GM12878 (cell line): ENCODE measurements around the gene CPNE5. TPM values are rescaled to one million over a fixed set of nuclear protein-coding genes. Genes with fewer than 3 reads are reported as not detected.

Experiments
- ATAC-seq: fragments of 200-7000 bp; cut with Tn5 transposase; 3 replicates; pipeline ENCODE4 v1.9.1; 2020; ENCODE audit warnings: mild to moderate bottlenecking, moderate library complexity
- BruUV-seq: library from RNA; stranded (reverse); fragments of 400-500 nt; replicated peaks from 2 replicates; lab custom pipeline; 2021; lab: Mats Ljungman, UMichigan
- CTCF ChIA-PET: fragments of 300-600 bp; sonication (Branson Sonifier 250); formaldehyde crosslinking; extraction: SDS; loops from one replicate; lab custom pipeline; 2021; ENCODE audit warnings: inconsistent platforms; lab: Yijun Ruan, JAX
- POLR2A ChIA-PET: fragments of 350-600 bp; formaldehyde crosslinking; extraction: SDS; loops from one replicate; lab custom pipeline; 2021; ENCODE audit warnings: inconsistent platforms; lab: Charles Lee
- RAD21 ChIA-PET: fragments of 300-600 bp; sonication (Branson Sonifier 250); formaldehyde crosslinking; loops from one replicate; lab custom pipeline; 2023; ENCODE audit warnings: antibody characterized with exemption; ENCODE audit not compliant: unreplicated experiment; lab: Charles Lee
- SMC1A ChIA-PET: fragments of 300-600 bp; sonication (Branson Sonifier 250); formaldehyde crosslinking; loops from one replicate; lab custom pipeline; 2023; ENCODE audit not compliant: unreplicated experiment, uncharacterized antibody; lab: Charles Lee
- DNase-seq: peaks from one replicate; pipeline ENCODE4 v3.0.0-alpha.2; 2011; ENCODE audit warnings: low read depth, low spot score
- FAIRE-seq: peaks from 3 replicates; lab custom pipeline; 2011; peaks lifted over from hg19 to GRCh38; lab: Jason Lieb, UNC
- H2AFZ ChIP-seq: 2 replicates; pipeline ENCODE4 v1.6.0; 2011; ENCODE audit warnings: low read depth, low read length, control low read depth; ENCODE audit not compliant: control insufficient read depth
- H3K27ac ChIP-seq: 2 replicates; pipeline ENCODE4 v1.5.1; 2011; ENCODE audit warnings: control low read depth; ENCODE audit not compliant: control insufficient read depth, insufficient read depth
- H3K27me3 ChIP-seq, 2 experiments: replicated peaks in 1 of 2; 2 replicates each; pipeline versions ENCODE4 v1.6.0 to v1.6.1; 2011; ENCODE audit warnings: low read length in 1 of 2; ENCODE audit not compliant: control insufficient read depth in 2 of 2, insufficient read depth in 2 of 2
- H3K36me3 ChIP-seq, 2 experiments: 2 replicates each; pipeline ENCODE4 v1.5.1; 2011; ENCODE audit warnings: low read length in 1 of 2; ENCODE audit not compliant: control insufficient read depth in 2 of 2, insufficient read depth in 2 of 2
- H3K4me1 ChIP-seq: 2 replicates; pipeline ENCODE4 v1.6.1; 2011; ENCODE audit warnings: mild to moderate bottlenecking, low read length, moderate library complexity, mixed read lengths; ENCODE audit not compliant: control insufficient read depth, insufficient read depth
- H3K4me2 ChIP-seq: 2 replicates; pipeline ENCODE4 v1.6.0; 2011; ENCODE audit warnings: control low read depth; ENCODE audit not compliant: control insufficient read depth, insufficient read depth
- H3K4me3 ChIP-seq: fragments of 200-600 bp; sonication (generic); 2 replicates; pipeline ENCODE4 v1.5.1; 2016
- H3K79me2 ChIP-seq: 2 replicates; pipeline ENCODE4 v1.6.0; 2011; ENCODE audit warnings: low read length; ENCODE audit not compliant: control insufficient read depth, insufficient read depth
- H3K9ac ChIP-seq: 2 replicates; pipeline ENCODE4 v1.8.0; 2011; ENCODE audit warnings: low read length, control low read depth, mixed read lengths; ENCODE audit not compliant: control insufficient read depth, insufficient read depth
- H3K9me3 ChIP-seq: replicated peaks from 3 replicates; pipeline ENCODE4 v1.5.1; 2011; ENCODE audit warnings: mild to moderate bottlenecking, low read length; ENCODE audit not compliant: control insufficient read depth, insufficient read depth
- H4K20me1 ChIP-seq: 2 replicates; pipeline ENCODE4 v1.6.0; 2011; ENCODE audit not compliant: control insufficient read depth, insufficient read depth
- CHD1 ChIP-seq: IDR thresholded peaks from 2 replicates; pipeline ENCODE4 v1.6.1; 2012; ENCODE audit warnings: low read depth, low read length, improper control_type of control experiment
- DPF2 ChIP-seq: fragments of 450-650 bp; IDR thresholded peaks from 2 replicates; pipeline ENCODE4 v1.6.1; 2017; ENCODE audit warnings: mild to moderate bottlenecking
- GATAD2B ChIP-seq: fragments of 450-650 bp; conservative IDR thresholded peaks from 2 replicates; pipeline ENCODE4 v1.6.1; 2017; ENCODE audit warnings: low read depth, mild to moderate bottlenecking, moderate library complexity
- IRF3 ChIP-seq: fragments of 450-650 bp; IDR thresholded peaks from 2 replicates; pipeline ENCODE4 v1.6.1; 2014; ENCODE audit warnings: mild to moderate bottlenecking
- MAX ChIP-seq: IDR thresholded peaks from 2 replicates; pipeline ENCODE4 v1.6.1; 2012; ENCODE audit warnings: low read depth, low read length, improper control_type of control experiment
- MLLT1 ChIP-seq: fragments of 450-650 bp; IDR thresholded peaks from 2 replicates; pipeline ENCODE4 v1.6.1; 2016; ENCODE audit warnings: mild to moderate bottlenecking
- POLR2AphosphoS5 ChIP-seq: IDR thresholded peaks from 2 replicates; pipeline ENCODE4 v1.6.1; 2011; ENCODE audit warnings: mild to moderate bottlenecking, low read length, inconsistent platforms
- POU2F2 ChIP-seq: IDR thresholded peaks from 3 replicates; pipeline ENCODE4 v1.6.1; 2011; ENCODE audit warnings: low read depth, mild to moderate bottlenecking, low read length, borderline replicate concordance
- RELB ChIP-seq: fragments of 450-650 bp; IDR thresholded peaks from 2 replicates; pipeline ENCODE4 v1.6.1; 2017; ENCODE audit warnings: low read depth, mild to moderate bottlenecking, moderate library complexity
- TARDBP ChIP-seq: IDR thresholded peaks from 2 replicates; pipeline ENCODE4 v1.6.1; 2016; ENCODE audit warnings: borderline replicate concordance
- ZNF592 ChIP-seq: fragments of 450-650 bp; IDR thresholded peaks from 2 replicates; pipeline ENCODE4 v1.6.1; 2017; ENCODE audit warnings: mild to moderate bottlenecking, moderate library complexity
- WGBS: methylation state at CpG from one replicate; pipeline ENCODE4 v1.1.6; 2016; ENCODE audit warnings: low lambda C conversion rate; ENCODE audit not compliant: insufficient replicate concordance, insufficient coverage; ENCODE audit errors: missing lambda C conversion rate; 5-methylcytosine and 5-hydroxymethylcytosine counted together
- in situ Hi-C: fragments of 300-500 bp; cut with MboI; formaldehyde crosslinking; loops from 9 replicates; pipeline ENCODE4 v1.14.3; 2018; ENCODE audit warnings: mixed read lengths
- intact Hi-C: fragments of 100-400 bp; cut with micrococcal nuclease; formaldehyde crosslinking; loops from one replicate; pipeline ENCODE4 v1.14.2; 2022; ENCODE audit not compliant: unreplicated experiment
- polyA plus RNA-seq, 11 experiments: library from polyadenylated mRNA; depleted of rRNA in 4 of 11; unstranded in 6 of 11; stranded (reverse) in 5 of 11; fragments of >200 nt; fragmentation: Nextera tagmentation in 4 of 11; fragmentation: Illumina TruSeq in 1 of 11; extraction: Ambion mirVana in 4 of 11; extraction: Trizol in 1 of 11; gene quantifications; 1 replicate in 1 of 11; 2 replicates in 10 of 11; pipeline versions ENCODE4 v1.2.1 to v1.2.3, GENCODE V29; 2011 to 2016; ENCODE audit warnings: inconsistent platforms in 2 of 11, missing spikeins in 2 of 11, low read depth in 1 of 11
- total RNA-seq, 4 experiments: library from RNA; depleted of rRNA in 3 of 4; stranded (reverse); fragments of >200 nt in 3 of 4; fragmentation: Illumina TruSeq in 1 of 4; extraction: Trizol in 1 of 4; gene quantifications; 2 replicates each; pipeline versions ENCODE4 v1.2.1 to v1.2.3, GENCODE V29; 2013 to 2021

CPNE5 gene
- total and polyA plus RNA-seq, 10 of the 15 experiments (the other 5 are each of a cell fraction or from before 2014, with no cell fraction given) = 2.4 to 39.1 (median 18.2) TPM

GRCh38 chr6:36815962-36816735 lies 23.1 kb downstream of the CPNE5 start (continued):
- no peak for TF ChIP-seq IRF3

- intact Hi-C loops (no loop called here), in situ Hi-C loops (no loop called here)
- no TSS peak for BruUV-seq
- 47% methylated on average over 7 of the region's 7 CpGs for WGBS
- DNase-seq (no peak), ATAC-seq (no peak), FAIRE-seq (no peak)
- ChIA-PET RAD21 (no interaction called here), SMC1A (interaction anchor here (0.6 to 1.0 kb wide), 2 partner anchors 199 to 303 kb away, joined by 3 read pairs; no protein-coding TSS in a partner anchor), POLR2A (interaction anchor here (1.0 kb wide), 1 partner anchor 9 kb away, joined by 4 read pairs; no protein-coding TSS in a partner anchor), CTCF (no interaction called here)
- Histone ChIP-seq H3K4me1 (no peaks in the 10 kb centered on the region), H3K9ac (no peak overlapping the region), H4K20me1 (no peaks in the 10 kb centered on the region), H3K4me3 (no peak overlapping the region), H3K36me3 (no peaks in the 10 kb centered on the region), H3K4me2 (no peak overlapping the region), H3K27ac (no peak overlapping the region), H3K27me3 (no peaks in the 10 kb centered on the region; a peak in 1 of 4 replicates), H2AFZ (no peak overlapping the region), H3K79me2 (no peaks in the 10 kb centered on the region), H3K9me3 (no peaks in the 10 kb centered on the region)
- TF ChIP-seq DPF2 = no peak
- no peak for TF ChIP-seq MLLT1
- TF ChIP-seq GATAD2B = no peak
- no peak for TF ChIP-seq MAX
- no peak for TF ChIP-seq CHD1
- TF ChIP-seq POU2F2 = no peak
- TF ChIP-seq TARDBP = no peak
- TF ChIP-seq ZNF592 = no peak
- no peak for TF ChIP-seq RELB
- TF ChIP-seq POLR2AphosphoS5 = no peak
Measured at GRCh38 chr6:36814249-36814648, 25.0 kb downstream of the CPNE5 start.
